NCI-H446 treated with DMSO at 0.1 percent for 48 hours (cell line): ENCODE data around the gene UNC119.
"Not testable (repeated sequence)": the region's sequence is repeated elsewhere in the genome, so short reads cannot be mapped to it uniquely, and the experiment has no call there.

ENCODE experiments used
- DNase-seq: peaks from one replicate; lab custom pipeline; 2025; lab: John Stamatoyannopoulos, UW

UNC119 gene

DNA sequence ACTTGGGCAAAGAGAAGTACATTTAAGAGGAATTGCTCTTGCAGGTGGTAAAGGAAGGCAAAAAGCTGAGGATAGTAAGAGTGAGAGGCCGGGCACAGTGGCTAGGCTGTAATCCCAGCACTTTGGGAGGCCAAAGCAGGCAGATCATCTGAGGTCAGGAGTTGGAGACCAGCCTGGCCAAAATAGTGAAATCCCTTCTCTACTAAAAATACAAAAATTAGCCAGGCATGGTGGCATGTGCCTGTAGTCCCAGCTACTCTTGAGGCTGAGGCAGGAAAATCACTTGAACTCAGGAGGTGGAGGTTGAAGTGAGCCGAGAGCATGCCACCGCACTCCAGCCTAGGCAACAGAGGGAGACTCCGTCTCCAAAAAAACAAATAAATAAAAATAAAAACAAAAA is 30.1 kb downstream of the UNC119 start:
- DNase-seq = not testable (repeated sequence)

DNA sequence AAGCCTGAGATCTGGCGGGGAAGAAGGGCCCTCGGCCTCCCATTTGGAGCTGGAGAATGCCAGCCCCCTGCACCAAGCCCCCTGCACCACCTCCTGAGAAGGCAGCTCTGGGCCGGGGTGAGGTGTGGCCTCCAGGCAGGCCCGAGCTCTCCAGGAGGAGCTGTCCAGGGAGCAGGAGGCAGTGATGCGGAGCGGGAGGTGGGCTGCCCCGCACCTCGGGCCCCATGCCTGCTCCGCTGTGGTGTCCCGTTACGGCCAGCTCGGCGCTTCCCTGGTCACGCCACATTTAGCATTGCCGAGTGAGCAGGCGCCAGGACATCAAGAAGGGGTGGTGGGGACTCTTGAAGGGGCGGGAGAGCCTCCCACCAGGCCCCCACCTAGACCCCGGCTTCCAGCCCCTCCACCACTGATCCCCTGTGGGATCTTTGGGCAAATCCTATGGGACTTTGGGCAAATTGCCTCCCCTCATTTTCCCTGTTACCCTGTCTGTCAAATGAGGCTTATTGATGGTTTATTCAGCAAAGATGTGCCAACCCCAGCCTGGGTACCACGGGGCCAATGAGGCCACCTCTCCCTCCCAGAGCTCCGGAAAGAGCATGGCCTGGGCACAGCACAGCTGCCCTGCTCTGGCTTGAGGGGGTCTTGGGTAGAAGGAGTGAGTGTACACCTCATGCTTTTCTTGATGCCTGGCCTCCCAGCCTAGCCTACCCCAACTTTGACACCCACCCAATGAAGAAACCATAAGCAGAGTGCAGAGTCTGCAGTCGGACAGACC is 30.9 kb downstream of the UNC119 start:
- DNase-seq = no peak

DNA sequence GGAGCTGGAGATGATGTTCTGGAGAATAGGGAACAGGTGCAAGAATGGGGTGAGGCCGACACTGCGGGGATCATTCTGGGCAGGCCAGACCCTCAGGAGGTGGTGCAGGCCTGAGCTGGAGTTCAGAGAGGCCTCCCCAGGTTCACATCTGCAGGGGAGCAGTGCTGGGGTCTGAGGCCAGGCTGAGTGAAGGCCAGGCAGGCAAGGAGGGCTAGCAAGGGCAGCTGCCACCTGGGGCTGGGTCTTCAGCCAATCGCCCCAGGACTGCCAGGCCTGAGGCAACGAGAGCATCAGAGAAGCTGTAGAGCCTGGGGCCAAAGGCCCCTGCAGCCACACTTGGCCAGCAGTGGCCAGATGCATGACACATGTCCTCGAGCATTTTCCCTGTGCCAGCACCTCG is 31.7 kb downstream of the UNC119 start:
- no peak for DNase-seq

DNA sequence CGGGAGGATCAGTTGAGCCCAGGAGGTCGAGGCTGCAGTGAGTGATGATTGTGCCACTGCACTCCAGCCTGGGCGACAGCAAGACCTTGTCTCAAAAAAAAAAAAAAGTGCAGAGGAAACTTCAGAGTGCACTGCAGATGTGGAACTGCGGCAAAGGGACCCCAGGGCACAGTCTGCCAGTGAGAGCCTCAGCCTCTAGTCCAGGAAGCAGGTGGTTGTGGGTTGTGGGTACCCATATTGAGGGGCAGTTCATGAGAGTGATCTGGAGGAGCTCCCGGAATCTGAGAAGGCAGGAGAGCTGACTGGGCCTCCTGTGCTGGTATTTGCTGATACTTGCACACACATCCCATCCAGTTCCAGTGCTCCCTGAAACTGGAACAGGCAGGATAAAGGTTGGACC is 33.2 kb downstream of the UNC119 start:
- DNase-seq = no peak

DNA sequence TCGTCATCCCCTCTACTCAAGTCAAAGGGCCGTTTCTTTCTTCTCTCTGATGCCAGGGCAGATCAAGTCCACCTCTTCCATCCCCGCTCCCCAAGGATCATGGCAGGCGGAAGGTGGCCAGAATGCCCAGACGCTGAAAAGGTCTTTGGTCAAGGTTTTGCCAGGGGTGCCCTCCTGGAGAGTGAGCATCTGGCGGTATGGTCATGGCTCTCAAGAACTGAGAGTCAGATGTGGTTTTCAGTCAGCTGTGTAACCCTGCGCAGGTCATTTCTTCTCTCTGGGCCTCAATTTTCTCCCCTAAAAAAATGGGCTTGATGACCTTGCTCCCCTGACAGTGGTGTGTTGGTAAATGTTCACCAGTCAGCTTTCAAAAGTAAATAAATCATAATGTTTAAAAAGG is 33.8 kb downstream of the UNC119 start:
- DNase-seq = no peak

DNA sequence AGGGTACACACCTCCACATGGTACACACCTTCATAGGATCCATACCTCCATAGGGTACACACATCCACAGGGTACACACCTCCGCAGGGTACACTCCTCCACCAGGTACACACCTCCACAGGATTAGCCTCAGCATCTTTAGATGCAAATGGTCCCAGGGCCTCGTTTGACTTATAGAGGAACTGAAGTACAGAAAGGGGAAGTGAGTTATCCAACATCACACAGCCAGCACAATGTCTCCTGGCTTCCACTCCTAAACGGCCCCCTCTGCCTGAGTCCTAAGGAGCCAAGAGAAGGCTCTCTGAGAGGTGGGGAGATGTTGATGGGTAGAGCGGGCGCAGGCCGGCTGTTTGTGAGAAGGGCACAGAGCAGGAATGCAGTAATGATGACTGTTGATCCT is 34.3 kb downstream of the UNC119 start:
- no peak for DNase-seq

DNA sequence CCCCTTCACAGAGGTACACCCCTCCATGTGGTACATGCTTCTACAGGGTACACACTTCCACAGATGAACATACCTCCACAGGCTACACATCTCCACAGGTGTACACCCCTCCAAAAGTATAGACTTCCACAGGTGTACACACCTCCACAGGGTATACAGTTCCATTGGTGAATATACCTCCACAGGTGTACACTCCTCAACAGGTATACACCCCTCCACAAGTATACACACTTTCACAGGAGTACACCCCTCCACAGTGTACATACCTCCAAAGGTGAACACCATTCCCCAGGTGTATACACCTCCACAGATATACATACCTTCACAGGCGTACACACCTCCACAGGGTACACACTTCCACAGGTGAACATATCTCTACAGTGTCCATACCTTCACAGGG is 36.9 kb downstream of the UNC119 start:
- DNase-seq = no peak

DNA sequence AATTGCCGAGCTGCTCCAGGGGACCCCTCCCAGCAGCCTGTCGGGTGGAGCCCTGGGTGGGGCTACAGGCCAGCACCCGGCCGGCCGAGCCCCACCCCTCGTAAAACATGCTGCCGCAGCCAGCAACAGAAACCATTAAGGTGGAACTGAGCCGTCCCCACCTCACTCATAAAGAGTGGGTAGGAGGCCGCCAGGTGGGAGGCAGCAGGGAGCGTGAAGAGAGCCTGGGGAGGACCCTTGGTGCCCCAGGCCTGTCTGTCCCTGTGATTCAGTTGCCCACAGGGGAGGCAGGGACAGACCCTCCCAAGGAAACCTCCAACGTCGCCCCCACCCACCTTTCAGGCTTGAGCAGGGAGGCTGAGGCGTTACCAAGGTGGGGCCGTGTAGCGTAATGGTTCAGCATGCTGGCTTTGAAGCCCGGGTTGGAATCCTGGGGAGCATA is 37.8 kb downstream of the UNC119 start:
- no peak for DNase-seq

DNA sequence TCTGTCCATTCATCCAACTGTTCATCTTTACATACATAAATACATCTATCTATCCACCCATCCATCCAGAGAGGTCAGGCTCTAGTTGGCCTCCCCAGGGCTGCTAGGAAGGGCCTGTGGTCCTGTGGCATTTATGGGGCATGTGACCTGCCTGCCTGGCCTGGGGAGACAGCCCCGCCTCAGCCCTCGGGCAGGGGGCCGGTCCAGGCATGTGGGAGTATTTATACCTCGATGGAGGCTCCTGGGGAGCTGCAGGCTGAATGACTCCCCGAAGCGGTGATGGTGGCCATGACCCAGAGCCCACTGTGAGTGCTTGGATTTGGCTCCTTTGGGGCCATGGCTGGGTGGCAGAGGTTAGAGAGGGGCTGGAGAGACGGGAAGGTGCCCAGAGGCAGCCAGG is 38.9 kb downstream of the UNC119 start:
- no peak for DNase-seq

DNA sequence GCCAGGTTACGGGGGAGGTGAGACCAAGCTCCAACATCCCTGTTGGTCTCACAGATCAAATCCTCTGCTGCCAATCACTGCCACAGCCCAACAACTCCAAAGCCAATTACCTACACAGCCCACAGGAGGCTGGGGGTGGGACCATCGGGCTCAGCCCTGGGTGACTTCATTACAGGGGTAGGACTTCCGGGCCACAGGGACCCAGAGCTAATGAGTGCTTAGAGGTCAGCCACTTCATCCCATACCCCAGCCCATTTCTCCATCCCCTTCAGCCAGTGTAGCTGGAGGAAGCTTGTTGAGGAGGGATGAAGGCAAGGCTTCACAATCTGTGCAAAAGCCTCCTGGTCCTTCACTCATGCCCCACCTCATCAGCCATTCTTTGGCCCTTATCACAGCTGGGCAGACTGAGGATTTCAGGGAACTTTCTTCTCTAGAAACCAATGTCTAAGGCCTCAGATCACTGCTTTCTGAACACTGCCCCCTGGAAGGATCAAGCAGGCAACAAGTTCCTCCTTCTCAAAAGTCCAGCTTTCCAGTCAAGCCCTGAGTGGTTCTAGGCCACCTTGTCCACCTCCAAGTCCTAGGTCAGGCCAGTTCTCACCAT is 40.5 kb downstream of the UNC119 start:
- no peak for DNase-seq

DNA sequence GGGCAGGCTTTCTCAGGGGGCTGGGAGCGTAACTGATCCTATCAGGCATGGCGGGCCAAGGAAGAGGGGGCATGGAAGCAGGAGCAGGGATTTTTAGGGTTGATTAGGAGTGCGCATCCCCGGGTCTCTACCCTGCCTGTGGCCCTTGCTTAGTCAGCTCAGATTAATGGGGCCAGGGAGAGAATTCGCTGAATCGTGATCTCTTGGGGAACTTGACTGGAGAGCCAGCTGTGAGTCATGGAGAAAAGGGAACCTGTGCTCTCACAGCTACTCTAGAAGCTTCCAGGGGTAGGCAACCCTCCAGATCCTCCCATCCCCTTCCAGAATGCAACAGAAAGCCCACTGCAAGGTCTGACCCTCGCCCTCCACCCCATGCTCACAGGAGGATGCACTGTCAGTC is 42.6 kb downstream of the UNC119 start:
- DNase-seq = no peak

DNA sequence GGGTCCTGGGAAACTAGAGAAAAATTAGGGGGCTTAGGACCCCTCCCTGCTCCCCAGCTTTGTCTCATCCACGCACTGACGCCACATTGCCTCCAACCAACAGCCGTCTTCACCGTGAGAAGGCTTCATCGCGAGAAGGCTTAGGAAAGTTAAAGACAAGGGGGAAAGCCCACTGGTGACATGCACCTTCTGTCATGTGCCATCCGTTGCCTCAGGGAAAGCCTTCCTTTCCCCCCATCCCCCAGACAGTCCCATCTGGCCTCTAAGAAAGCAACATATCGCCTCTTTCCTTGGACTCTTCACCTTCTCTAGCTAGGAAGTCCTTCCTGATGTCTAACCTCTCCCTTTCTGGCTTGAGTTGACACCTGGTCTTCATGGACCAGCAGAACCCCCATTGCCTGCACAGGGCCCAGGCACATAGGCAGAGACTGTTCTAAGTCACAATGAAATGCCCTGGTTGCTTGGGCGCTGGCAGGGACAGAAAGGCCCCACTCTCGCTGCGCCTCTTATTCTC is 44.2 kb downstream of the UNC119 start:
- no peak for DNase-seq

DNA sequence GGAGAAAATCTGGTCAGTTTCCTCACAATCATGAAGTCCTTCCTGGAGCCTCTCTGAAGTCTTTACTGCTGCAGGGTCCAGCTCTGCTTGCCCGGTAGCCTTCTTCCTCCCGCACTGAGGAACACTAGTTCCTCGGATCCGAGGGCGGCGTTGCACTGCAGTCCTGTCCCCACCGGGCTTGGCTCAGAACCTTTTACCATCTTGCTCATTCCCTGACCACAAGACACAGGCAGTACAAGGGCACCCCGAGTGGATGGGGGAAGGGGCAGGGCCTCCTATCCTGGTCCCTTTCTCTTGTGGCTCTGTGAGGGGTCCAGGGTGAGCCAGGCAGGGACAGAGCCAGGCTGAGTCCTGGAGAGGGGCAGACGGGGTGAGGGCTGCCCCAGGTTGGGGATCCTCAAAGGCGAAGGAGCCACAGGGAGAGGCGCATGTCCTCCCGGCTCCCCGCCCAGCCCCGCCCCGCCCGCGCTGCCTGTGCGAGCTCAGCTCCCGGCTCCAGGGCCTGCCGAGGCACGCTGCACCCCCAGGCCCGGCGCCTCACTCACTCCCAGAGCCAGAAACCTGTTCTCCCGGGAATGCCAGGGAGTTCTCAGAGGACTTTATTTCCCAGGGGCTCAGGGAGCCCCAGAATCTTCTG is 44.7 kb downstream of the UNC119 start:
- no peak for DNase-seq

DNA sequence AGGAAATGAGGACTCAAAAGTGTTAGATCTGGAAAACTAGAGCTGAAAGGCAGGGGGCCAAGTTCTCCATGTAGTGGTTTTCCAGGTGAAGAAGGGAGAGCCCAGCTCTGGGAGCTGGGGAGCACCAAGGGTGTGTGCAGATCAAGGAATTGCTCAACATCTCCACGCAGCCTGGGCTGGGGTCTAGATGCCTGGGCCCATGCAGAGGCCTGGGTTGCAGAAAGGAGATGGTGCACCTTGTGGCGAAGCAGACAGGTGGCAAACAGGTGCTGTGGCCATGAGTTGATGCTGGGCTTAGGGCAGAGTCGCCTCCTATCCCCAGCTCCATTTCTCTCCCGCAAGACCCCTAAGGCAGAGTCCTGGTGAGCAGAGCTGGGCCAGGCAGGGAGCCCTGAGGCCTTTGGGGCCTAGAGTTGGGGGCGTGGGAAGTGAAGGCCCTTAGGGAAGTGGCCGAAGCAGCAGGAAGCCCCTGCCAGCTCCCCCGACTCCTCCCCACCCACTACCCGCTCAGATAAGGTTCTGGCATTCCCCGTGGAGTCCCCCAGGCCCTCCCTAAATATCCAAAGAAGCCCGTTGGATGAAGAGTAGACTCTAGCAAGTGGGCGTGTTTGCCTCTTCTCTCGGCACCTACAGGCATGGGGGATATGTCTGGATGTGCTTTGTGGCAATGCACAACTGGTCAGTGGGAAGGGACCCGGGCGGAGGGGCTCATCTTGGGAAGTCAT is 45.5 kb downstream of the UNC119 start:
- DNase-seq = no peak

DNA sequence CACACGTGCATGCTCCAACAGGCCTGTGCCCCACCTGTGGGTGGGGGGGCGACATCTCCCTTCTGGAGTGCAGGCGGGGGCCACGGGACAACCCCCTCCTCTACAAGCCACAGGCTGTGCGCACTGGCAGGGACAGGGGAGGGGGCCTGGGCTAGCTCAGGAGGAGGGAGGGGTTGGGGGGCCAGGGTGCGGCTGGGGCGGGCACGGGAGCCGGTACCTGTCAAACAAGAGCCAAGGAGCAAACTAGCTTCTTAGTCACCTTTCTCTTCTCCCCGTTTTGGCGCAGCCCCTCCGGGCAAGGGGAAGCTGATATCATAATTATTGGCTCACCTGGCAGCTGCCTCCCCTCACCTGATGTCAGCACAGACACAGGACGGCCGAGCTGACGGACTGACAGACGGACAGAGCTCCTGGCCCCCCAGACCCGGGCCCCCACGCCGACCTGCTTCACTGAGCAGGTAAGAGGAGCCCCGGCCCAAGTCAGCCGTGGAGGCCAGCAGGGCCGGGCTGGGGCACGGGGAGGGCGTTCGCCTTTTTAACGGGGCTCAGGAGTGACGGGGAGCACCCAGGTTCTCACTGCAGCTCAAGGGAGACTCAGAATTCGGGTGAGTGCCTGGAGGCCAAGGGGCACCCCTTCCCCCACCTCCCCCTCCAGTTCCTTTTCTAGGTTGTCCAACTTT is 46.3 kb downstream of the UNC119 start, which contains the start of gene FOXN1:
TSS of gene FOXN1 (plus strand) at position 363 of the 680 bp plus-strand sequence. CDS start 17,622 bp downstream, outside the sequence.
- no peak for DNase-seq

DNA sequence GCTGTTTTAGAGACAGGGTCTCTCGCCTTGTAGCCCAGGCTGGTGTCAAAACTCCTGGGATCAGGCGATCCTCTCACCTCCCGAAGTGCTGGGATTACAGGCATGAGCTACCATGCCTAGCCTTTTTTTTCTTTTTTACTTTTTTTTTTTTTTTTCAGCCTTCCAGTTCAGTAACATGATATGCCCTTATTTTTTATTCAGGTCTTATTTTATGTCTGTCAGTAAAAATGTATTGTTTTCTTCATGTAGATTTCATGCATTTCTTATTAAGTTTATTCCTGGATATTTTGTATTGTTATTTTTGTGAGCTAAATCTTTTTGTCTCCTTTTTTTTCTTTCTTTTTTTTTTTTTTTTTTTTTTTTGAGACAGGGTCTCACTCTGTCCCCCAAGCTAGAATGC is 49.0 kb downstream of the UNC119 start:
- no peak for DNase-seq

DNA sequence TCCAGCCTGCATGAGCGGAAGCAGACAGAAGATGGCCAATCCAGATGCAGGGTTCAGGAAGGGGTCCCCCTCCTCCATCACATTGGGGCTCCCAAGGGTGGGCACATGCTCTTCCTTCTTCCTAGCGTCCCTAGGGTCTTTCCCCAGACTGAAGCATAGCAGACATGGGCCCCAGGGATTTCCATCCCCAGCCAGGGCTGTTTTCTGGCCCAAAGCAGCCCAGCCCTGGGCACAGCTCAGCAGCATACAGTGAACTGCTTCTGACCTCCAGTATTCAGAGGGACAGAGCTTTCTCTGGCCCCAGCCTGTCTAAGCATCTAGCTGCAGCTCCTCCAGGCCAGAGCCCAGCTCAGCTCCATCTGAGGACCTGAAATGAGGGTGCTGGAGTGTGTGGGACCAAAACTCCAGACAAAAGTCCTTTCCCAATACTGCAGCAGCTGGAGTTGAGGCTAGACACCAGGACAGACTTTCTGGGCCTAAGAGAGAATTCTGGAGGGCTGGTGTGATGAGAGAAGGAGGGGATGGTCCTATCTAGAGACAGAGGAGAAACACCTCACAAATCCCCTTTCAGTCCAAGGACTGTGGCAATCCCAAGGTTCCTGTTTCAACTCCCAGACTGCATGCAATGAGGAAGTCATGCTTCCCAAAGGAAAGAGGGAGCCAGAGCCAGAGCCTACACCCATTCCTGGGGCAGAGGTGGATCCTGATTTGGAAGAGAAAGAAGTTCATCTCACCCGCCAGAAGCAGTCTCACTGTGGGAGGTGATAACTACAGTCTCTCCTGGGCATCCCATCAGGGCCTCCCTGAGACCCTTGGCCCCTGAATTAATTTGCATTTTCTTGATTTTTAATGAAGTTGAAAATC is 50.8 kb downstream of the UNC119 start:
- no peak for DNase-seq

DNA sequence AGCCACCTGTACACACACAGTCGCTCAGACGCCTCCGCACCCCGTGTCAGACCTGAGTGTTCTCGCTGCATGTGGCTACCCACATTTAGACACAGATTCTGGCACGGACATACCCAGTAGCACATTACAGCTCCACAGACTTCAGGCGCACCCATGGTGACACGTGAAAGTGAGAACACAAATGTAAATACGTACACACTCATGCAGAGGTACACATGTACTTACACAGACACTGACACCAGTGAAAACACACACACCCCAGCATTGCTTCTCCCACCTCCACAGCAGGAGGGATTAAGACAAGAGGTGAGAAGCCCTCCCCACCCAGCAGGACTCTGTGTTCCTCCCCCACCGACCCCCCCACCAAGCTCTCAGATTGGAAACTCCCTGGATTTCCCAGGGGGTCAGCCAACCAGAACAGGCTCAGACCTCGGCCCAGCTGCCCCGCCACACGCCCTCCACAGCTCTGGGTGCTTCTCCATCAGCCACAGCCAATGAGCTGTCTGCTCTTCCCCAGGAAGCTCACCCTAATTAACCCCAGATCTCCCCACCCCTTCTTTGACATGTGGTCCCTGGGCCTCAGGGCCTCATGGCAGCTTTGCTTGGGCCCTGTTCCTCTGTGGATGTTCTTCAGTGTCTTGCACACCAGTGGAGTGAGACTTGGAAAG is 51.6 kb downstream of the UNC119 start:
- DNase-seq = no peak

DNA sequence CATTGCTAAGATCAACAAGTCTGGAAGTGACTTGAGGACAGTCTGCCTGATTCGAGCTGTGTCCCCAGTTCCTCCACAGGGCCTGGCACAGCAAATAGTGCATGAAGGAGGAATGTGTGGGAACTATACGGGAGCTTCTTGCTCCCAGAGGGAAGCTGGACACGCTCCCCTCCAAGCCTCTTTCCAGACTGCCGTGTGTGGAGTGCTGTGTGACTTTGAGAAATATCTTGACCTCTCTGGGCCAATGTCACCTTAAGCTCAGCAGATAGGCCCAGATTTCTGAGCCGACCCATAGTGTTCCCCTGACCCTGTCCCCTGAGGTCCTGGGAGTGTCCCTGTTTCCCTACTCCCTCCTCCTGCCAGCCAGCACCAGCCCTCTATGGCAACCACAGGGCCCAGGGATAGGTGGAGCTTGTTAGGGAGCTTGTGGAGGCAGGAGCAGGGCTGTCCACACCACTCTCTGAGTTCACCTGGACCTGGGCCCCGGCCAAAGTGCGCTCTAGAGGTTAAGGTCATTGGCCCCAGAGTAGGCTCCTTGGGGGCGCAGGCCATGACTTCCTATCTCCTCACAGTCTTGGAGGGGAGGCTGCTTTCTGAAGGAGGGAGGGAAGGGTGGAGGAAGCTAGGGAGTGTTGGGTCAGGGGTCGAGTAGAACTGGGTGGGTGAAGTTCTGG is 52.6 kb downstream of the UNC119 start:
- DNase-seq = no peak

DNA sequence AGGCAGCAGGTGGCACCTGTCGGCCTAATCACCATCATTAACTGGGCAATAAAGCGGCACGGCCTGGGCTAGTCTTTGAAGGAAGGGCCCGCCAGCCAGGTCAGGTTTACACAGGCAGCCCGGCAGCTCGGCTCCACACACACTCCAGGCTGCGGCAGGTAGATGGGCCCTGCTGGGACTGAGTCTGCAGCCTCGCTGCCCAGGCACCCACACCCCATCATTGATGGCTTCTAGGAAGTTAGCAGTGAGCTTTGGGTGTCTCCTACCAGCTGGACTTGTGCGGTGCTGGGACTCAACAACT is 53.1 kb downstream of the UNC119 start:
- no peak for DNase-seq
